Fibroblast of peridontal ligament (primary cell): Measurements from ENCODE around the gene TIGD4.

Experiments
- DNase-seq: peaks from one replicate; pipeline ENCODE4 v3.0.0-alpha.2; 2010; ENCODE audit errors: extremely low read depth

TIGD4 gene

GRCh38 chr4:152724494-152724893 is 55.0 kb downstream of the TIGD4 start:
- DNase-seq, result no peak

DNA sequence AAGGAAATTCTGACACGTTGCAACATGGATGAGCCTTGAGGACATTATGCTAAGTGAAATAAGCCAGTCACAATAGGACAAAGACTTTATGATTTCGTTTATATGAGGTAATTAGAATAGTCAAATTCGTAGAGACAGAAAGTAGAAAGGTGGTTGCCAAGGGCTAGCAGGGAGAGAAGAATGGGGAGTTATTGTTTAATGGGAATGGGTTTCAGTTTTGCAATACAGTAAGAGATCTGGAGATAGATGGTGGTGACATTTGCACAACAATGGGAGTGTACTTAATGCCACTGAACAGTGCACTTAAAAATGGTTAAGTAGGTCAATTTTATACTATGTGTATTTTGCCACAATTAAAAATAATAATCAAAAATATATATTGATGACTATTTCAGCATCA is 56.3 kb downstream of the TIGD4 start:
- DNase-seq, result no peak

- no peak for DNase-seq
These were observed 59.6 kb downstream of the TIGD4 start for GRCh38 chr4:152719801-152720556.
